ENCODE results near the gene MUSTN1.

The MUSTN1 gene

DNA sequence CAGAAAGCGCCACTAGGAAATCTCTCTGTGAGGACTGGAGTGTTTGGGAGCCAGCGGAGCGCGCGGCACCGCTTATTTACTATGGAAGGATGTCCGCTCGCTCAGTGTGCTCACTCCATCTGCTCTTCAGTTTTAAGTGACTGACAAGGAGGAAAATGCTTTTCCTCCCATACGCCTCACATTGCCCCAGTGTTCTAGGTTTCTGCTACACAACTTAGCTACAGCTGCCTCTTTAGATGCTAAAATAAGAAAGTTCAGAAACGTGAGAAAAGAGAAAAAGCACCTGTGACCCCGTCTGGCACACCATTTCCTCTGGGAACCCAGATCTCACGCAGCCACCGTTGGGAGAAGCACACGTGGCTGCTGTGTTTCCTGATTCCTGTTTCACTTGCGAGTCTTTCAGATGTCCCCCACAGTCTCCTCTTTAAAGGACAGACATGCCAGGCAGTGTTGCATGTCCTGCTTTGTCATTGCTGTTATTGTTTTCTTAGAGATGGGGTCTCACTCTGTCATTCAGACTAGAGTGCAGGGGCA, 11.7 kb upstream of the MUSTN1 start:
- H3K23ac ChIP-seq (ENCODE audit: low read length): no peak overlapping the region
- no peak overlapping the region for H3K4ac ChIP-seq (ENCODE audit: low read depth, low read length)
- H3K18ac ChIP-seq (ENCODE audit: low read length): no peak overlapping the region
- no peaks in the 10 kb centered on the region for H3K27me3 ChIP-seq (ENCODE audit: insufficient read depth, low read length)
- no peak overlapping the region for H2AFZ ChIP-seq (ENCODE audit: insufficient read depth, low read length, poor library complexity)
- WGBS (ENCODE audit: extremely low coverage, insufficient coverage, insufficient read length): no CpG with 5 or more reads among the region's 15 CpGs
- H4K12ac ChIP-seq (ENCODE audit: low read depth, low read length): no peak overlapping the region
- H4K91ac ChIP-seq (ENCODE audit: low read depth, low read length): no peak overlapping the region
- H3K14ac ChIP-seq (ENCODE audit: low read length): no peak overlapping the region
- no peak overlapping the region for H2BK120ac ChIP-seq (ENCODE audit: insufficient read depth, low read length, poor library complexity)
- no peaks in the 10 kb centered on the region for H3K4me1 ChIP-seq (ENCODE audit: control insufficient read depth in 1 of 2, insufficient read depth in 2 of 2, low read length in 2 of 2)
- H2AK5ac ChIP-seq (ENCODE audit: low read length): no peak overlapping the region
- no peak overlapping the region for H2BK5ac ChIP-seq (ENCODE audit: low read depth, low read length, poor library complexity)
- no peak overlapping the region for H3K4me3 ChIP-seq (ENCODE audit: low read depth, low read length)
- H3K27ac ChIP-seq (ENCODE audit: low read depth, low read length): no peak overlapping the region
- no peak overlapping the region for H3K4me2 ChIP-seq (ENCODE audit: low read length)
- H2BK12ac ChIP-seq (ENCODE audit: low read length): no peak overlapping the region
- H3K9me3 ChIP-seq (ENCODE audit: insufficient read depth, low read depth, low read length): peaks cover 2% of the 10 kb centered on the region
- no peak for DNase-seq
- no peaks in the 10 kb centered on the region for H3K79me2 ChIP-seq (ENCODE audit: control insufficient read depth, insufficient read depth, low read length, poor library complexity)
- H4K8ac ChIP-seq (ENCODE audit: low read depth, low read length): no peak overlapping the region
- no peaks in the 10 kb centered on the region for H3K79me1 ChIP-seq (ENCODE audit: low read length)
- peaks cover 3 to 15% of the 10 kb centered on the region in 2 experiments for H3K36me3 ChIP-seq (ENCODE audit: control insufficient read depth in 1 of 2, insufficient read depth in 2 of 2, low read length in 2 of 2)
- no peak overlapping the region for H3K9ac ChIP-seq (ENCODE audit: low read length)

DNA sequence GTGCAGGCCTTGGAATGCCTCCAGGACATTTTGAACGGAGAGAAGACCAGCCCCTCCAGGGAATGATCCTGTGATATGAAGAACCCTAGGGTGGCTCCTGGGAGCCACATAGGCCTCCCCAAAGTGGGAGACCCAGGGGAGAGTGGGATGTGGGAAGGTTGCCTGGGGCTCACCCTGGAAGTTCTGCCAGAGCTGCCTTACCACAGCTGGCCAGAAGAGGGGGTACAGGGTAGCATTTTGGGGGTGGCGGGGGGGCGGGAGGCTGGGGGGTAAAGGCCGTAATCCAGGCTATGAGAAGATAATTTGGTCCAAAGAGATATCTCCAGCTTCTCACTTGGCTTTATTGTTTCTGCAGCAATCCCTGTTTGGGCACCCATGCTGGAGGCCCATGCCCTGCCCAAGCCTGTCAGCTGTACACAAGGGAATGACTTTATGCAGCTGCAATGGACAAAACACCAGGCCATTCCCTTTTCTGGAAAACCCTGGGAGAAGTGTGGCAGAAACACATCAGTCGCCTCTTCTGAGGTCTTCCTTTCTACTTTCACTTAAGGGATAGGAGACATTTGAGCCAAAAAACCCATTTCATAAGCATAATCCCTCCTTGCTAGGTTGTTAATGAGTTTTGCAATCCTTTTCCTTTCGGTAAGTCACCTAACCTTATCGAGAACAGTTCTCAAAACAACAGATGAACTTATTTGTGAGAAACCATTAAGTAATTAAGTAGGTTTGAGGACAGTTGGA, 11.0 kb upstream of the MUSTN1 start:
- Histone ChIP-seq H2AK5ac (ENCODE audit: low read length) (no peak overlapping the region), H3K18ac (ENCODE audit: low read length) (no peak overlapping the region), H2BK120ac (ENCODE audit: insufficient read depth, low read length, poor library complexity) (no peak overlapping the region), H3K4me3 (ENCODE audit: low read depth, low read length) (no peak overlapping the region), H3K4ac (ENCODE audit: low read depth, low read length) (no peak overlapping the region), H3K4me1 (ENCODE audit: control insufficient read depth in 1 of 2, insufficient read depth in 2 of 2, low read length in 2 of 2) (no peaks in the 10 kb centered on the region), H3K79me1 (ENCODE audit: low read length) (no peaks in the 10 kb centered on the region), H2BK12ac (ENCODE audit: low read length) (no peak overlapping the region), H2AFZ (ENCODE audit: insufficient read depth, low read length, poor library complexity) (no peak overlapping the region), H2BK5ac (ENCODE audit: low read depth, low read length, poor library complexity) (no peak overlapping the region), H3K79me2 (ENCODE audit: control insufficient read depth, insufficient read depth, low read length, poor library complexity) (no peaks in the 10 kb centered on the region), H4K8ac (ENCODE audit: low read depth, low read length) (no peak overlapping the region), H3K36me3 (ENCODE audit: control insufficient read depth in 1 of 2, insufficient read depth in 2 of 2, low read length in 2 of 2) (peaks cover 6 to 17% of the 10 kb centered on the region in 2 experiments), H3K27ac (ENCODE audit: low read depth, low read length) (no peak overlapping the region), H3K9ac (ENCODE audit: low read length) (no peak overlapping the region), H3K14ac (ENCODE audit: low read length) (no peak overlapping the region), H4K12ac (ENCODE audit: low read depth, low read length) (no peak overlapping the region), H3K27me3 (ENCODE audit: insufficient read depth, low read length) (no peaks in the 10 kb centered on the region), H3K9me3 (ENCODE audit: insufficient read depth, low read depth, low read length) (peaks cover 2% of the 10 kb centered on the region), H3K4me2 (ENCODE audit: low read length) (no peak overlapping the region), H4K91ac (ENCODE audit: low read depth, low read length) (no peak overlapping the region), H3K23ac (ENCODE audit: low read length) (no peak overlapping the region)
- DNase-seq: no peak
- no CpG with 5 or more reads among the region's 7 CpGs for WGBS (ENCODE audit: extremely low coverage, insufficient coverage, insufficient read length)

DNA sequence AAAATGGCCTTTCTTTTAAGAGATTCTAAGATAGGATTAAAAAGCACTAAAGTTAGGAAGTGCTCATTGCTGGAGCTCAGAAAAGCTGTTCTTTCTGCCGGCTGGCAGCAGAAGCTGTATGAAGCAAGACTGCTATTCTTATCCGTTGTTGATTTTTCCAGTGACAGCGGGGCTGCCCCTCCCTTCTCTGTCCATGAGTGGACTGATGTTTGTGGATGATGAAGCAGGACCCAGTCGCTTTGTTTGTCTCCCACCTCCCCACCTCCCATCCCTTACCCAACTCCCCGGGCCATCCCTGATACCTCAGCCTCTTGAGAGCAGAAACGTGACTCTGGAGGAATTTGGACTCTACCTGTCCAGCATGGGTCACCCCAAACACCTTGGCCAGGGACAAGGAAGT, 10.3 kb upstream of the MUSTN1 start:
- Histone ChIP-seq H2AFZ (ENCODE audit: insufficient read depth, low read length, poor library complexity) (no peak overlapping the region), H3K79me2 (ENCODE audit: control insufficient read depth, insufficient read depth, low read length, poor library complexity) (no peaks in the 10 kb centered on the region), H2AK5ac (ENCODE audit: low read length) (no peak overlapping the region), H3K4me2 (ENCODE audit: low read length) (no peak overlapping the region), H2BK120ac (ENCODE audit: insufficient read depth, low read length, poor library complexity) (no peak overlapping the region), H4K91ac (ENCODE audit: low read depth, low read length) (no peak overlapping the region), H3K23ac (ENCODE audit: low read length) (no peak overlapping the region), H3K27ac (ENCODE audit: low read depth, low read length) (no peak overlapping the region), H3K9me3 (ENCODE audit: insufficient read depth, low read depth, low read length) (peaks cover 2% of the 10 kb centered on the region), H3K4ac (ENCODE audit: low read depth, low read length) (no peak overlapping the region), H3K18ac (ENCODE audit: low read length) (no peak overlapping the region), H3K79me1 (ENCODE audit: low read length) (no peaks in the 10 kb centered on the region), H3K36me3 (ENCODE audit: control insufficient read depth in 1 of 2, insufficient read depth in 2 of 2, low read length in 2 of 2) (peaks cover 6 to 17% of the 10 kb centered on the region in 2 experiments), H3K4me1 (ENCODE audit: control insufficient read depth in 1 of 2, insufficient read depth in 2 of 2, low read length in 2 of 2) (no peaks in the 10 kb centered on the region), H3K4me3 (ENCODE audit: low read depth, low read length) (no peak overlapping the region), H3K14ac (ENCODE audit: low read length) (no peak overlapping the region), H2BK12ac (ENCODE audit: low read length) (no peak overlapping the region), H3K9ac (ENCODE audit: low read length) (no peak overlapping the region), H2BK5ac (ENCODE audit: low read depth, low read length, poor library complexity) (no peak overlapping the region), H4K8ac (ENCODE audit: low read depth, low read length) (no peak overlapping the region), H4K12ac (ENCODE audit: low read depth, low read length) (no peak overlapping the region), H3K27me3 (ENCODE audit: insufficient read depth, low read length) (no peaks in the 10 kb centered on the region)
- WGBS (ENCODE audit: extremely low coverage, insufficient coverage, insufficient read length): no CpG with 5 or more reads among the region's 6 CpGs
- DNase-seq: no peak

DNA sequence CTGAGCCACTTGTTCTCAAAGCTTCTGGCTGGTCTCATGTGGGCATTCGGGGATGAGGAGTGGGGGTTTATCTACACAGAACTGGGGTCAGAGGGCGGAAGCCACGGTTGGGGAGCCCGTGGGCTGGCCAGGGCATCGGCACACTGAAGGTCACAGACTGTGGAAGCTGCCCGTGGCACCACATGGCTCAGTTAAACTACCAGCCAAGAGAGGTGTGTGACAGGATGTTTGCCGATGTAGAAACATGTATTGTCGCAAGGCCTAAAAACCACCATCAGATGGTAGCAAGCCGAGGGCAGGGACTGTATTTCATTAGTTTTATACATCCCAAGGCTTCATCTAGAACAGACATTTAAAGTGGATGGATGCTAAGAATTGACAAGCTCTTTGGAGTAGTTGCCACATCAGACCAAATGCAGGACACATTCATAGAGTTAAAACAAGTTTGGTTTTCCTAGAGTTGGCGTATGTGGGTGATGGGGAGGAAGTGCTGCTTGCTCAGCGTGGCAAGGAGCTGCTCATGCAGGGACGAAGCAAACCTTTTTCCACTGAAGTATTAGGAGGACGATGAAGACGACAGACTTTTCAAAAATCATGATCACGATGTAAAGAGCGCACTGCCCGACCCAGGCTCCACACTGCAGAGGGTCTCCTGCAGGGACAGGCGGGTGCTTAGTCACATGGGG, 9.6 kb upstream of the MUSTN1 start:
- Histone ChIP-seq H3K4me1 (ENCODE audit: control insufficient read depth in 1 of 2, insufficient read depth in 2 of 2, low read length in 2 of 2) (no peaks in the 10 kb centered on the region), H2BK12ac (ENCODE audit: low read length) (no peak overlapping the region), H3K18ac (ENCODE audit: low read length) (no peak overlapping the region), H3K4me2 (ENCODE audit: low read length) (no peak overlapping the region), H3K23ac (ENCODE audit: low read length) (no peak overlapping the region), H3K4ac (ENCODE audit: low read depth, low read length) (no peak overlapping the region), H3K9me3 (ENCODE audit: insufficient read depth, low read depth, low read length) (no peaks in the 10 kb centered on the region), H3K79me1 (ENCODE audit: low read length) (no peaks in the 10 kb centered on the region), H3K27ac (ENCODE audit: low read depth, low read length) (no peak overlapping the region), H3K9ac (ENCODE audit: low read length) (no peak overlapping the region), H2BK120ac (ENCODE audit: insufficient read depth, low read length, poor library complexity) (no peak overlapping the region), H3K36me3 (ENCODE audit: control insufficient read depth in 1 of 2, insufficient read depth in 2 of 2, low read length in 2 of 2) (peaks cover 2 to 12% of the 10 kb centered on the region in 2 experiments), H4K8ac (ENCODE audit: low read depth, low read length) (no peak overlapping the region), H3K4me3 (ENCODE audit: low read depth, low read length) (no peak overlapping the region), H3K79me2 (ENCODE audit: control insufficient read depth, insufficient read depth, low read length, poor library complexity) (no peaks in the 10 kb centered on the region), H2AFZ (ENCODE audit: insufficient read depth, low read length, poor library complexity) (no peak overlapping the region), H4K91ac (ENCODE audit: low read depth, low read length) (no peak overlapping the region), H2AK5ac (ENCODE audit: low read length) (no peak overlapping the region), H3K27me3 (ENCODE audit: insufficient read depth, low read length) (no peaks in the 10 kb centered on the region), H3K14ac (ENCODE audit: low read length) (no peak overlapping the region), H2BK5ac (ENCODE audit: low read depth, low read length, poor library complexity) (no peak overlapping the region), H4K12ac (ENCODE audit: low read depth, low read length) (no peak overlapping the region)
- WGBS (ENCODE audit: extremely low coverage, insufficient coverage, insufficient read length): no CpG with 5 or more reads among the region's 18 CpGs
- no peak for DNase-seq
